NCI-H748 (cell line): ENCODE measurements around the gene FNIP1.
"Not testable (repeated sequence)": the region's sequence is repeated elsewhere in the genome, so short reads cannot be mapped to it uniquely, and the experiment has no call there.

Experiments
- DNase-seq: peaks from one replicate; lab custom pipeline; 2025; ENCODE audit not compliant: unreplicated experiment; lab: John Stamatoyannopoulos, UW

Gene FNIP1

GRCh38 chr5:131610198-131611063 lies 186.4 kb downstream of the FNIP1 start:
- DNase-seq: no peak

DNA sequence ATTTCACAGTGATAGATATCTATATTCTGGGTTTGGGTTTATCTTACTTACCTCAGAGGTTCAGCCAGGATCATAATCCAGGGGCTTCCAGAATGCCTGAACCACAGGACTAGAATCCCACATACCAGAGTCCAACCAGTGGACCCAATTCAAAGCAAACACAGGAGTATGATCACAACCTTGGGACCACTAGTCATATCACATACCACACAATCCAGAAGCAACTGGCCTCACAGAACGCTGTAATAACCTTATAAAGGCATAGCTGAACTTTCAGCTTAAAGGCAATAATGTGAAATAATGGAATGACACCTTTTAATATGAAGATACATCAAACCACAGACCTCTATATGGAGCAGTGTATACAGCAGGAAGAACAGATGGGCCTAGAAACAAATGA lies 187.0 kb downstream of the FNIP1 start:
- no peak for DNase-seq

- no peak for DNase-seq
These were observed 188.2 kb downstream of the FNIP1 start for GRCh38 chr5:131608597-131608996.

DNA sequence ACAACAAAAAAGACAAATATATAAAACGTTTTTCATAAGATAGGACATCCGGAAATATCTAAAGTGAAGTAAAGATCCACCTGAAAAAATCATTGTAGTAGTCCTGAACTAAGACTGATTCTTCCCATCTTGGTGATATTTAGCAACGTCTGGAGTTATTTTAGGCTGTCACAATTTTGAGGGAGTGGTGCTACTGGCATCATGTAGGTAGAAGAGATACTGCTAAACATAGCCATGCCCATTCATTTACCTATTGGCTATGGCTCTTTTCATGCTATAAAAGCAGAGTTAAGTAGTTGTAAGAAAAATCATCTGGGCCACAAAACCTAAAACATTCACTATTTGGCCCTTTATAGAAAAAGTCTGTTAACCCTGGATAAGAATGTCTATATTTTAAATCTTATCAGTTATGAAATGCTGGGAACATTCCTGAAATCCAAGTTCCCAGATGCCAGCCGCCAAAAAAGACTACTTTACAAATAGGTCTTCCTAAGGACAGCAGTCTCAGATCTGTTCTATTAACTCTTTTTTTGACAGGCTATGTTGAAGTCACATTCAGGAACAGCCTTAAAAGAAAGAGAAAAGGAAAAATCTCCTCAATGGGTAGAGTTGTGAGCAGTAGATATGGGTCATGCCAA lies 188.8 kb downstream of the FNIP1 start:
- no peak for DNase-seq

DNA sequence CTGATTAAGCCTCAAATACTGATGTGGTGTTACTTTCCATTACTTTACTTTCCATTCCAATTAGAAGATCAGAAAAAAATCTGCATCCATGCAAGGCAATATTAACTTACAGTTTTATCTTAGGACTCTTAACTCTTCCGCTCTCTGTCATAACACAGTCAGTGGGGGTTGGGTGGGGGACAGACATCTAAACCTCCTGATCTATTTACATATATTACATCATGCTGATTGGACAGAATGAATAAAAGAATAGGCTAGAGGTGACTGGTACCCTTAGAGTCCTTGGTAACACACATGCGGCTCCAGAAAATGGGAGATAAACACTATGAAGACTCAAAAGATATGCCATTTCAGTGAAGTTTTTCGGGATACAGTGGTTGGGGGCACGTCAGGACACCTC lies 189.4 kb downstream of the FNIP1 start:
- DNase-seq: no peak

- no peak for DNase-seq
These were observed 191.7 kb downstream of the FNIP1 start for GRCh38 chr5:131605086-131605485.

DNA sequence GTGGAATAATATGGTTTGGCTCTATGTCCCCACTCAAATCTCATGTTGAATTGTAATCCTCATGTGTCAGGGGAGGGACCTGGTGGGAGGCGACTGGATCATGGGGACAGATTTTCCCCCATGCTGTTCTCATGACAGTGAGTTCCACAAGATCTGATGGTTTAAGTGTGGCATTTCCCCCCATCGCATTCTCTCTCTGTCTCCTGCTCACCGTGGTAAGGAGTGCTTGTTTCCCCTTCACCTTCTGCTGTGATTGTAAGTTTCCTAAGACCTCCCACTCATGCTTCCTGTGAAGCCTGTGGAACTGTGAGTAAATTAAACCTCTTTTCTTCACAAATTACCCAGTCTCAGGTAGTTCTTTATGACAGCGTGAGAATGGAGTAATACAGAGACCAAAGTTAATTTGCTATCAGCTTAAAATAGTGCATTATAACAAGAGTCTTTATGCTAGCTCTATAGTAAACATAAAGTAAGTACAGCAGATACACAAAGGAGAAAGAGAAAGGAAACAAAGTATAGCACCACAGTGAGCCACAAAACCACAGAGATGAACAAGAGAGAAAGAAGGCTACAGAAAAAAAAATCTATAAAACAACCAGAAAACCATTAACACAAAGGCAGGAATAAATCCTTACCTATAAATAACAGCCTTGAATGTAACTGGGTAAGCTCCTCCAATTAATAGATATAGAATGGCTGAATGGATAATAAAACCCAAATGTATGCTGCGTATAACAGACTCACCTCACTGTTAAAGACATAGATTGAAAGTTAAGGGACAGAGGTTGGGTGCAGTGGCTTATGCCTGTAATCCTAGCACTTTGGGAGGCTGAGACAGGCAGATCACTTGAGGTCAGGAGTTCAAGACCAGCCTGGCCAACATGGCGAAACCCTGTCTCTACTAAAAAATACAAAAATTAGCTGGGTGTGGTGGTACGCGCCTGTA lies 201.5 kb downstream of the FNIP1 start:
- no peak for DNase-seq

DNA sequence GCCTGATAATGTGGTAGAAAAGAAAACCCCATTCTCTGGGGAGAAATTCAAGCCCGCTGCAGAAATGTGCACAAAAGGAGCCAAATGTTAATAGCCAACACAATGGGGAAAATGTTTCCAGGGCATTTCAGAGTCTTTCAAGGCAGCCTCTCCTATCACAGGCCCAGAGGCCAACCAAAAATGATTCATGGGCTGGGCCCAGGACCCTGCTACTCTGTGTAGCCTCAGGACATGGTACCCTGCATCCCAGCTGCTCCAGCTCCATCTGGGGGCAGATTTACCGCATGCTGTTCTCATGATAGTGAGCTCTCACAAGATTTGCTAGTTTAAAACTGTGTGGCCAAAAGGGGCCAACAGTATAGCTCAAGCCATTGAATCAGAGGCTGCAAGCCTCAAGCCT lies 202.9 kb downstream of the FNIP1 start:
- no peak for DNase-seq

GRCh38 chr5:131593436-131593835 lies 203.4 kb downstream of the FNIP1 start:
- not testable (repeated sequence) for DNase-seq
